ENCODE data around the gene TGFB2.

Gene TGFB2

DNA sequence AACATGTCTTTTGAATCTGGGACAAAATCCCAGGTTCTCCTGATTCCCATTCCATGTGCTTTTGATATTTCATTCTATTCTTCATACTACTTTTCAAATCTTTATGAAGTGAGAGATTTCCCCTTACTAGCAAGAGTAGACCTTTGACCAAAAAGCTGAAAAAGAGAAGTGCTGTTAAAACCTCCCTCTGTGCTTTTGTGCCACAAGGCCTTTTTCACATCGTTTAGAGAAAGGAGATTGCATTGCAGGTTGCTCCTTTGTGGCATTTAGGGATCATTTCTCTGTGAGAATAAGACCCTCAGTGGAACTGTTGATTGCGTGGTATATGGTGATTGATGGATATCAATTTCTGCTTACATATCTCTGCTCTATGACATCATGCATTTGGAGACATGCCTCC, 148.8 kb downstream of the TGFB2 start:
- H3K4me3 ChIP-seq (ENCODE audit: low read length) = no peak overlapping the region
- no peak for DNase-seq (ENCODE audit: low read depth)
- TF ChIP-seq, protein P1, sequence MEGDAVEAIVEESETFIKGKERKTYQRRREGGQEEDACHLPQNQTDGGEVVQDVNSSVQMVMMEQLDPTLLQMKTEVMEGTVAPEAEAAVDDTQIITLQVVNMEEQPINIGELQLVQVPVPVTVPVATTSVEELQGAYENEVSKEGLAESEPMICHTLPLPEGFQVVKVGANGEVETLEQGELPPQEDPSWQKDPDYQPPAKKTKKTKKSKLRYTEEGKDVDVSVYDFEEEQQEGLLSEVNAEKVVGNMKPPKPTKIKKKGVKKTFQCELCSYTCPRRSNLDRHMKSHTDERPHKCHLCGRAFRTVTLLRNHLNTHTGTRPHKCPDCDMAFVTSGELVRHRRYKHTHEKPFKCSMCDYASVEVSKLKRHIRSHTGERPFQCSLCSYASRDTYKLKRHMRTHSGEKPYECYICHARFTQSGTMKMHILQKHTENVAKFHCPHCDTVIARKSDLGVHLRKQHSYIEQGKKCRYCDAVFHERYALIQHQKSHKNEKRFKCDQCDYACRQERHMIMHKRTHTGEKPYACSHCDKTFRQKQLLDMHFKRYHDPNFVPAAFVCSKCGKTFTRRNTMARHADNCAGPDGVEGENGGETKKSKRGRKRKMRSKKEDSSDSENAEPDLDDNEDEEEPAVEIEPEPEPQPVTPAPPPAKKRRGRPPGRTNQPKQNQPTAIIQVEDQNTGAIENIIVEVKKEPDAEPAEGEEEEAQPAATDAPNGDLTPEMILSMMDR (conservative IDR thresholded peaks at IDR 0.05; ENCODE audit: low read length) = no peak

Data from AG10803 (cell line).